HG03457 (cell line): ENCODE measurements around the gene LMO7.

ENCODE experiments used
- ATAC-seq: cut with Tn5 transposase; IDR thresholded peaks from one replicate; pipeline ENCODE4 v1.9.1; 2021; ENCODE audit warnings: moderate number of reproducible peaks; ENCODE audit not compliant: unreplicated experiment

Gene LMO7

DNA sequence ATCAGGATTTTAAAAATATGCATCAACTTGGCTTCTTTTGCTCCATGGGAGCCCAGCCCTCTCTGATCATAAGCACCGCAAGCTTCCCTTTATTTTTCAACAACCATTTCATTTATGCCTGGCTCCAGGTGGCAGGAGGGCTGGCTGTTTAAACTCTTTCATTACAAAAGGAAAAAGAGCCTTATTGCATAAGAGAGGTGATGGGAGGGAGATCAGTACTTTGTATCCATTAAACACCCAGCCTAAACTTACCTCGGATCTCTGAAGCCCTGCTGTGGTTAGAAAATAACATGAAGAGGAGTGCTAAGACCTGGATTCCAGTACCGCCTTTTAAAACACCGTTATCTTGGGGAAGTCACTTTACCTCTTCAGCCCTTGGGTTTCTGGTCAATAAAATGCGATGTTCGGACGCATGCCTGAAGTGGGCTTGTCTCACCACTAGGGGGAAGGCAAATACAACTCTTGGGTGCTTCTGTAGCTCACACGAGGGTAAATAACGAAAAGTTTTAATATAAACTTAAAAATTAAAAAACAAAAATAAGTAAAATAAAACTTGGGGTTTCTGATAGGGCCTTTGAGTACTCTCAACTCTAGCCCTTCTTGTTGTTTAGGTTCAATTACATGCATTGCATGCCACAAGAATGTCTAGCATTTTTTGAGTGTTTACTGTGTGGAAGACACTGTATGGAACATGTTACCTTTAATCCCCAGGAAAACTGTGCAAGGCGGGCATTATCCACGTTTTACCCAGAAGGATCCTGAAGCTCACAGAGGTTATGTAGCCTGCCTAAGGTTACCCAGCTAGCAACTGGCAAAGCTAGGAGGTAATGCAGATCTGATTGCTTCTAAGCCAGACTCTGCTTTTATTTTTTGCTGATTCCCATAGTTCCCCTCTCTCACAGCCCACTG, 240.3 kb downstream of the LMO7 start:
- ATAC-seq: peak; percentile 97

DNA sequence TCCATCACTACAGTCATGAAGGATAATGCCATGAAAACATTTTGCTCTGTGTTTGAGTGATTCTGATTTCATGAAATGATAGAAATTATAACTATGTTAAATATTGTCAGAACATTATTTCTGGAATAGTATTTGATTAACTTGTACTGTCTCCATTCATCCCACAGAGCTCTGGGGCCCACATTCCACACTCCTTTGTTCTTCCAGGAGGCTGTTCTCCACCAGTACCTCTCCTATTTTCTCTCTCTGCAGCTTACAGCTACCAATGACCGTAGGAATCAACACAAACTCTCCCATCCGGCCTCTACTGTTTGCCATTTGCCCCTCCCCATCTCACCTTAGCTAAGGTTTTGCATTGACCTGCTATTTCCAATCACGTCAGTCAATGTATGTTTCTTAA, 240.9 kb downstream of the LMO7 start:
- ATAC-seq: no peak

DNA sequence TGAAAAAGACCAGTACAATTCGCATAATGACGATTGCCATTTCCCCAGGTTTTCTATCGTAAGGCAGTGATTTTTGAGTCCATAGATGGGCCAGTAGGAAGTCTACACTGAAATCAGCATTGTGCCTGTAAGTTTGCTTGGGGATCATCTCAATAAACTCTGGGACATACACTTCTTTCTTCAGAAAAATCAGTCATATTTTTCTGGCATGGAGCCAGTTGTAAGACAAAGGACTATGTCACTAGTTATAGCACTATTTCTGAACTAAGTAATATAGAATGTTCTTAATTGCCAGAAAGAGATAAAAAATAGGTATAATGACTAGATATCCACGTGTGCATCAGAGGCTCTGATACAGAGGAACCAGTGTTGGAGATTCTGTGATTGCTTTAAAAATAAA, 243.5 kb downstream of the LMO7 start:
- no peak for ATAC-seq

DNA sequence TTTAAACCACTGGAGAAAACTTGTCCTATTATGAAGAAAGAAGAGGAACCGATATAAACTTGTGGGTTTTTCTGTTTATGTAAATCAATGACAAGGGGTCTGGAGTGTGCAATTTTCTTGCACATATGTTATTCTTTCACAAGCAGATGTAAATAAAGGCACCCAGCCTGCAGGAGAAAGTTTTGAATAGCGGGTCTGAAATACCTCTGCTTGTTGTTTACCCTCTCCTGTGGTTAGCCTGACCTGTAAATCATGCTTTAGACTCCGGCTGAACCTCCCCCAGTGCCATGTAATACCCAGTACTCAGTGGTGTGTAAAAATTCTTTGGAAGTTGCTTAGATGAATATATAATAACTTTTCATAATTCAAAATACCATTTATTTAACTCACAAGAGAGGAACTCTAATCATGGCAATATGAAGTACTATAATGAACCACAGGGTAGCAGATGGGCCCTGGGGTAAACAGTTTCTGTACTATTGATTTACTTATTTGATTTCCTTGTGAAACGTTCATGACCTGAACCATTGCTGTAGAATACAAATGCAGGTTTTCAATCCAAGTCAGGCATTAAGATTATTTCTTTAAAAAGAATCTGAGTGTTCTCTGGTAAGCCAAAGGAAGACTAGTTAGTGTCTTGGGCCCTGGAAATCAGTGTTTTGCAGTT, 245.1 kb downstream of the LMO7 start:
- no peak for ATAC-seq

DNA sequence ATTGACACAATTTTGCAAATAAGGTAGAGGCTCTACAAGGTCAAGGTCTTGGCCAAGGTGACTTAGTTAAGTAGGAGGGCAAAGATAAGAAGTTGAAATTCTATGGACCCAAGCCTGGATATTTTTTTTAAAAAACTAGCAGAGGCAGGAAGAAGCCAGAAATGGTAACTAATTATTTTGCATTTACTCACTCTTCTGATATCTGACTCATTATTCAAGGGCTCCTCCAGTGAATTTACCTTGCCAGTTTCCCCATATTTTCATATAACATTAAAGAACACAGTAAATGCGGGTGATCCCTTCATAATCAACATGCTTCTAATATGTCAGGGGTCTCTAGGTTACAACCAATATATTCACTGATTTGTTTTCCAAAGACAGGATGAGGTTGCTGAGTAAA, 246.1 kb downstream of the LMO7 start:
- no peak for ATAC-seq

DNA sequence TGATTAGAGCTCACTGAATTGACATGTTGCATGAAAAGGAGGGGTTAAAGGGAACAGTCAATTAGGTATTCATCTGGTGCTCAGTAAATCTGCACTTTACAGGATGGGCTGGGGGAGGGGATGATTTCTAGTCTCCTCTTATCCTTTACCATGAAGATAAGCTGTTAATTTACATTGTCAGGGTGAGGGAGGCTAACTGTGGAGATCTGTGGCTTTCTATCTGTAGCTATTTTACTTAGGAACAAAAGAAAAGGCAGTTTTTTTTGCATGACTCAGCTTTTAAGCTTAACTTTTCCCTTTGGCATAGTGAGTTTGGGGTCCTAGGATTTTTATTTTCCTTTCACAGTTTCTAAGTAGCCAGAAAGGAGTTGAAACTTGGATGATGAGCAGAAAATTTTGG, 253.3 kb downstream of the LMO7 start:
- no peak for ATAC-seq

DNA sequence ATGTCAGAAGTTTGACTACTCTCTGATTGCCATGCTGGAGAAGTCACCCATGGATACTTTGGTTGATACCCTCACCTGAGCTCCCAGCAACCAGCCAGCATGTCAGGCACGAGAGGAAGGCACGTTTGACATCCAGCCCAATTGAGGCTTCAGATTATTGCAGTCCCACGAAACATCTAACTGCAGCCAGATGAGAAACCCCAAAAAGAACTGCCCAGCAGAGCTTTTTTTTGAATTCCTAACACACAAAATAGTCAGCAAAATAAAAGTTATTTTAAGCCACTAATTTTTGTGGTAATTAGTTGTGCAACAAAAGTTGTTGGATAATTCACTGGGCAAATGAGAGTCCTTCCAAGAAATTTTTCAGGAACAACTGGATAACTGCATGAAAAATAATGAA, 259.0 kb downstream of the LMO7 start:
- ATAC-seq: no peak

DNA sequence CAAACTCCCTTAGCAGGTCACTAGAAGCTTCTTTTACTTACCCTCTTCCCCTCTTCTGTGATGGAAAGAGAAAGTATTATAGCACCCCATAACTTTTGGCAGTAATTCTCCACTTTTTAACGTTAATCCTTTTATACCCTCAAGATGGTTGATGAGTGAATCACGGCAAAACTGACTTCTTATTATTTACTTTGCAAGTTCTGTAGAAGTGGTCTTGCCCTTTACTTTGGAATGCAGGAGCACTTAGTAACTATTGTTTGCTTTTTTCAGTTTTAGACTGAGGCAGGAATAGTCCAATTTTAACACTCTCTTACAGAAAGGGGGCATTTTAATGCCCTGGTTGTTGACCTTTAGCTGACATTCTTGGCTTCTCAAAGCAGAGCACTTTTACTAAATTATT, 260.1 kb downstream of the LMO7 start:
- ATAC-seq: no peak

DNA sequence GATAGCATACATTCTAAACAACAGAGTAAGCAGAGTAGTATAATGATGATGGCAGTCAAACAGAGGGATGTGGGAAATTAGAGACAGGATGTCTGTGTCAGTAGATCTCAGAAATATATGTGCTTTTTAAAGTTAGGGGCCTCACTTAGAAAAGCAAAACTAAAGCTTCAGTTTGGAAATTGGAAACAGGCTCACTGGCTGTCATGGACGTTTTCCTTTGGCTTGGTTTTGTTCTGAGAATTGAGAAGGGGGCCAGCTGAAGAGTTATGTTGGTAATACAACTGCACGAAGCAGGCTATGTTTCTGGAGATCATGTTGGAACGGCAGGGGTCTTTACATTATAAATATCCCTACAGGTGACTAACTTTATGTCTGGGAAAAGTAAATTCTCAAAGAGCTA, 261.3 kb downstream of the LMO7 start:
- ATAC-seq: no peak

DNA sequence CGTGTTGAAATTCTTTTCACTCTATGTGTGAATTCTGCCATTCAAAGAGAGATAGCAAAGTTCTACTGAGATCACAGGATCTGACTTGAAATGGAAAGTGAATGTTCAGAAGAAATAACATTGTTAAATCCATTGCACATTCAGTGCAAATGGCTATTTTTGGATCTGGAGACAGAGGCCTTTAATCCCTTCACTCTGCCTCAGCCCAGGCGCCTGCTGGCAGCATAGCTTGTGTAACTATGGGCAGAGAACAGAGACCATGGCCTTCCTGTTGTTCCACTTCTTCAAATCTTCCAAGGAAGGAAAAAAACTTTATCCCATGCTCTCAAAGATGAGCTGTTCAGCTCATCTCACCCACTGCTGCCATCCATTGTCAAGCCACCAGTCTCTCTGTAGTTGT, 265.4 kb downstream of the LMO7 start:
- ATAC-seq: no peak

DNA sequence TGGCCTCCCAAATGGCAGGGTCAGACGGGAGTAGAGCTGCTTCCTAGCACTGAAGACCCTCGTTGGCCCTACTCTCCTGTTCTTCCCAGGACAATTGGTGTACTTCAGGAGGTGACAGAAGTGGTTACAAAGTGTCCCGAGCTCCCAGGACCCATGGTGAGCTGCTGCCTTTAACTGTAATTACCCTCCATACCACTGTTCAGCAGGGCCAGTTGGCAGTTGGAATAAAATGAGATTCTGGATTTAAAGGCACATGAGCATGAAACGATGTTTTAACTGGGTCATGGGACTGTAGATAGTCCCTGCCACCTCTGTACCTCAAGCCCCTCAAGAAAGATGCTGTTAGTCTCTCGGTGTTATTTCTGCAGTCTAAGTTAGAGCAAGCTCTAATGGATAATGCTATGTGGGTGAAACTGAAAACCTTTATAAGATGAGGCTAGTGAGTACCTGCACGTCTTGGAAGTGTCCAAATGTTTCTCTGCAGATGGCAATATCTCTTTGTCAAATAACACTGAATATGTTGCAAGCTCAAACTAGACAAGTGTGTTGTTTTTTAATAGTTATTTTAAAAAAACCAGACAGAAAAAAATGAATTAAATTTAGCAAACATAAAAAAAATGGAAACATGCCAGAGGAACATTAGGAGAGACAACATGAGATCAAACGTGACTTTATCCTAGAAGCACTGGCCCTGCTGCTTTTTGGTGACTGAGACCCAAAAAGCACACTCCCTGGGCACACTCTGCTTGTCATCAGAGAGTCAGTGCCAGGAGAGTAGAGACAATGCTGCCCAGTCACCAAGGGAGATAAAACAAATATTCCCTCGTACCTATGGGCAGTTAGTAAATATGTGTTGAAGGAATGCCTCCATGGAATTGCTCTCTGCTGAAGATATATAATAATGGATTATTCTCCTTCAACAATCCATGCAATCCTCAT, 266.3 kb downstream of the LMO7 start:
- no peak for ATAC-seq

DNA sequence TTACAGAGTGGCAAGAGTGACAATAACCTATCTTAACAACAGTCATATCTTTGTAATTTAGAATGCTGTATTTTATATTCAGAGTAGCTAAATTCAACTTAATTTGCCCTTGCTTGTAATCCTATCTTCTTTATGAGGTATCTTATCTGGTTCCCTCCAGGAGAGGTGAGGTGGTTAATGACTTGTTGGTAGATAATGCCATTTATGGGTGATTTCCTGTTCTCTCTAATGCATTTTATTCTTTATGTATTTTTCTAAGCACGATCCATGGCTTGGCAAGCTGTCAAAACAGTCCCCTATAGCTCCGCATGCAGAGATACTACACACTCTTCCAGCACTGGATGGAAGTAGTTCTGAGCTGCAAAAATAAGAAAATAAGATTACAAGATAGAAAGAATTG, 267.9 kb downstream of the LMO7 start:
- no peak for ATAC-seq

DNA sequence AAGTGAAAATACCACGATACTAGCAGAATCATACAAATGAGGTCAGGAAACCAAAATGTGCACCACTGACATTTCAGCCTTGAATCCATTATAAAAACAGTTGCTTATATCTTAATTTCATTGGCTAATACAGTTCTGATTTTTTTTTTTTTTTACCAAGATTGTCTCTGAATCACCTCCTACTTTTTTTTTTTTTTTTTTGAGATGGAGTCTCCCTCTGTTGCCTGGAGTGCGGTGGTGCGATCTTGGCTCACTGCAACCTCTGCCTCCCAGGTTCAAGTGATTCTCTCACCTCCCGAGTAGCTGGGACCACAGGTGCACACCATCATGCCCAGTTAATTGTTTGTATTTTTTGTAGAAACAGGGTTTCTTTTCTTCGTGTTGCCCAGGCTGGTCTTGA, 270.2 kb downstream of the LMO7 start:
- no peak for ATAC-seq

DNA sequence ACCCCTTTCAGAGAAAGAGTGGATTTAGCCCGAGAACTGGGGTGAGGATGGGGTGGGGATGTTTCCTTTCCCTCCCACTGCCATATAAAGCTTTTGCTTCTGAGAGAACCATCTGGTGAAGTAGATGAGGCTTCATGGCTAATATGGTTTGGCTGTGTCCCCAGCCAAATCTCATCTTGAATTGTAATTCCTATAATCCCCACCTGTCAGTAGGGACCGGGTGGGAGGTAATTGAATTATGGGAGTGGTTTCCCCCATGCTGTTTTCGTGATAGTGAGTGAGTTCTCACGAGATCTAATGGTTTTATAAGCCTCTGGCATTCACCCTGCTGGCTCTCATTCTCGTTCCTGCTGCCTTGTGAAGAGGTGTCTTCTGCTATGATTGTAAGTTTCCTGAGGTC, 270.9 kb downstream of the LMO7 start:
- ATAC-seq: no peak

DNA sequence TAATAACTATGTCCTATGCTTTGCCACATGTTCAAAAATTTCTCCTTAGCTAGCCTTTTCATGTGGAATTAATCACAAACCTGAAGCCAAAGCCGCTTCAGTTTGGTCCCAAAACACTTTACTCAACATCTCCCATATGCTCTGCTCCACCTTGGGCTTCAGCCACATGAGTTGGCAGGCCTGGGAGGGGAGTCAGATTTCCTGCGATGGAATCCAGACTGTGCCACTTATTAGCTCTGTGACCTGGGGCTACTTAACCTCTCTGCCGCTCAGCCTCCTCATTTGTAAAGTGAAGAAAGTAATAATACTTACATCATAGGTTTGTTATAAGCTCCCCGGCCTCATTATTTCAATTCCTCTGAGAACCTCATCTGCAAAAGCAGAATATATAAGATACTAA, 272.0 kb downstream of the LMO7 start:
- ATAC-seq: no peak
